Measurements from ENCODE around the gene POU2AF1. TPM values are rescaled to one million over a fixed set of nuclear protein-coding genes. Genes with fewer than 3 reads are reported as not detected.

The POU2AF1 gene
- total and polyA plus RNA-seq, 12 donors, result 0.03 to 1.7 (median 0.55) TPM; not detected in 6

GRCh38 chr11:111331711-111332479 lies 47.2 kb downstream of the POU2AF1 start:
- H3K36me3 ChIP-seq (replicated peaks in 1 of 2), result no peaks in the 10 kb centered on the region
- intact Hi-C loops (cut with DNase I), result no loop called here
- no peaks in the 10 kb centered on the region for H3K9me3 ChIP-seq (replicated peaks in 1 of 3)
- 30 to 51% (median 44%) methylated on average over 2 to 4 of the region's 4 CpGs for WGBS, 4 donors
- H3K27me3 ChIP-seq, result no peaks in the 10 kb centered on the region
- TF ChIP-seq POLR2A (IDR thresholded peaks at IDR 0.05) (no peak), CTCF (IDR thresholded peaks at IDR 0.05) (no peak)
- H3K4me3 ChIP-seq, result no peak overlapping the region
- peak overlapping the region in 4 of 5 donors; percentile 30 to 79 (median 72) for H3K27ac ChIP-seq
- peak; percentile 61 to 80 (median 70) for DNase-seq
- peaks cover 35 to 55% of the 10 kb centered on the region in 2 donors for H3K4me1 ChIP-seq (replicated peaks in 1 of 2)

- WGBS, 4 donors, result 73 to 100% (median 81%) methylated on average over 1 to 2 of the region's 2 CpGs
- no peak for DNase-seq
- Histone ChIP-seq H3K4me1 (replicated peaks in 1 of 2) (peaks cover 29 to 46% of the 10 kb centered on the region in 2 donors), H3K4me3 (no peak overlapping the region), H3K27ac (peak overlapping the region in 2 of 5 donors; percentile 21 to 75), H3K36me3 (replicated peaks in 1 of 2) (no peaks in the 10 kb centered on the region), H3K9me3 (replicated peaks in 1 of 3) (no peaks in the 10 kb centered on the region), H3K27me3 (no peaks in the 10 kb centered on the region)
- TF ChIP-seq POLR2A (IDR thresholded peaks at IDR 0.05) (no peak), CTCF (IDR thresholded peaks at IDR 0.05) (no peak)
- intact Hi-C loops (cut with DNase I), result no loop called here
These were observed 48.7 kb downstream of the POU2AF1 start for GRCh38 chr11:111330234-111330893.

- TF ChIP-seq POLR2A (IDR thresholded peaks at IDR 0.05) (no peak), CTCF (IDR thresholded peaks at IDR 0.05) (no peak)
- Histone ChIP-seq H3K27me3 (no peaks in the 10 kb centered on the region), H3K27ac (peak overlapping the region in 3 of 5 donors; percentile 21 to 75 (median 25)), H3K9me3 (replicated peaks in 1 of 3) (no peaks in the 10 kb centered on the region), H3K4me1 (replicated peaks in 1 of 2) (peaks cover 31 to 50% of the 10 kb centered on the region in 2 donors), H3K4me3 (no peak overlapping the region), H3K36me3 (replicated peaks in 1 of 2) (no peaks in the 10 kb centered on the region)
- DNase-seq, result peak; percentile 43 to 74 (median 67)
- intact Hi-C loops (cut with DNase I), result no loop called here
- WGBS, 4 donors, result 57 to 74% (median 61%) methylated on average over 7 of the region's 7 CpGs
These were observed 49.5 kb downstream of the POU2AF1 start for GRCh38 chr11:111329306-111330204.

Data from adrenal gland (tissue), 12 donors.